Midbrain (tissue), 1 donor: ENCODE results near the gene SLX4IP.

Experiments used
- DNase-seq: peaks from one replicate; lab custom pipeline; 2025; lab: John Stamatoyannopoulos, UW

The SLX4IP gene

DNA sequence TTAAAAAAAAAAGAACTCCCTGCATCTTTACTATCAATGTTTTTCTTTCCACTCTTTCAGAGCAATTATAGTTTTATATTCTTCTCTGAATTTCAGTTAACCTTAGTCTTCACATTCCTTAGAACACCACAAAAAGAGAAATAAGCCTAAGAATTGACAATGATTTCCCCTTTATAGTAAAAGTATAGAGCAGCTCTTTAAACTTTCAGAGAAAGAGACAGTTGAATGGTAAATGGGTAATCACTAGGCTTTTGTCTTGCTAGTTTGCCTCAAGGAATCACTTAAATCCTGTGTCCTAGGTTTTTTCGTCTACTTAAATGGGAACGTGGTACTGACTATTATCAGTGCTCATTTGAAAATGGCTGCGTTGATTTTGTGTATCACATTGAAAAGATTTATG lies 31.8 kb downstream of the SLX4IP start:
- DNase-seq, result no peak

DNA sequence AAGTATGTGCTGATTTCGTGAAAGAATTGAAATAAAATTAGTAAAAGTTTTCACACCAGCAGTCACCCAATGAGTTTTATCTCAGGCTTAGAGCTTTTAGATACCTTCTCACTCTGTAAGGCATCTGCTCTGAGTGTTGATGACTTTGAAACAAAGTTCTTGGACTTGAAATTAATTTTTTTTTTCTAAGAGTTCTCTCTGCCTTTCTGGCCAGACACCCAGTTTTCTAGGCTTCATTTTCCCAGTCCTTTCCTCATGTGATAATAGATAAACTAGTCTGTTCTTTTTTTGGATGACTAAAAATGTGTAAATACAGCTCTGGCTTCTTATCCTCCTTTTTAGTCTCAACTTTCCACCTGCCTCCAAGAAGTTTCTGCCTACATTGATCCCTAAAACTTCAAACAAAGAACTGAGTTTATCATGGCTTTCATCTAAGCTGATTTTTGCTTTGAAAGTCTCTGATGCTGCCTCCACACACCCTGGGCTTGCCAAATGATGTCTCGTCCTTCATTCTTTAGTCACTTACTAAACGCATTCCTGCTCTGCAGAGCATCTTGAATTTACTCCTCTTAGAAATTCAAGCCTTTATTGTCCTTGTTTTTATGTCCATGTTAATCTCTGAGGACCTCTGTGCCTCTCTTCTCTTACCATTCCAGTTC lies 32.7 kb downstream of the SLX4IP start:
- no peak for DNase-seq

DNA sequence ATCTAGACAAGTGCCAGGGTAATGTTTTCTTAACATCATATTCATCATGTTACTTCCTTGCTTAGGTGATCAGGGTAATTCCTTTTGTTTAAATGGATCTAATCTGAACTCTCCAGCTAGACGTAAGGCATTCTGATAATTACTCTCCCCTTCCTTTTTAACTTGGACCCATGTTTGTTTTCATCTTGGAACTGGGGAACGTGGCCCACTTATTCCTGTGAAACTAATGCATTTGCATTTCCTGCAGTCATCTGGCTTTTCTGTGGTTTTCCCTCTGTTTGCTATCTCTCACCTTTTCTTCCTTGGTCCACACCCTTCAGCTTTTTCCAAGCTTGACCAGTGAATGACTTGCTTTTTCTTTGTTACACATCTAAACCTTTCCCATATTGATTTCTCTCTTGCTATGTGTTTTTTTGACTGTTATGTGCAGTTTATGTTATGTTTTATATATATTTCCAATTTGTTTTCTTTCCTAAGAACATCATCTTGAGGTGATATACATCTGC lies 33.3 kb downstream of the SLX4IP start:
- no peak for DNase-seq

DNA sequence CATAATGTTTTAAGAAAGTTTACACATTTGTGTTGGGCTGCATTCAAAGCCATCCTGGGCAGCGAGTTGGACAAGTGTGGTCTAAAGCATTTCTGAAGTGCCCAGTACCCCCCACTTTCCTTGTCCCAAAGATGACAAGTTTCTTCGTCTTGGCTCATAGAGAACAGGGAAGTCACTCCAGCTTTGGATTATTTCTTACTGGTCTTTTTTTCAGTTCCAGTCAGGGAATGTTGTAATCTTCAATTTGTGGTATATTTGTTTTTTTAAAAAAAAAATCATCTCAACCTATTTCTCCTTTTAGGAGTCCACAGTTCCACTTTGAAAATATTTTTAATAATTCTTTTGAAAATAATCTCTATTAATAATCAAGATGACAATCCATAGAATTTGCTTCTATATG lies 34.0 kb downstream of the SLX4IP start:
- no peak for DNase-seq

DNA sequence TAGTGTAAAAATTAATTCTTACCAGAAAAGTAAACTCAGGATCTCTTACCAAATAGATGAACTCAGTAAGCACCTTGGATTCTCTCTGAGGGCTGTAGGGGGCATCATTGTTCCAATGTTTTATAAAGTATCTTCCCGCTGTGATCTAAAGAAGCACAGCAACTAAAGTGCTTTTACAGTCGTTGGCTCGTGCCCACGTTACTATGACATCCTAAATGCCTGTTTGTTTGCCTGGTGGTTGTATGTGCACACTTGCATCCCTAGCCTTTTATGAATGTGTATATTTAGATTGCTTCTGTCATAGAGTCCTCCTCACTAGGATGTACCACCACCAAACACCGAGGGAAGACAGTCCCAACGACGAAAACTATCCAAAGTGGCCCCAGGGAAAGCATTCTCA lies 34.5 kb downstream of the SLX4IP start:
- peak; percentile 73 for DNase-seq

DNA sequence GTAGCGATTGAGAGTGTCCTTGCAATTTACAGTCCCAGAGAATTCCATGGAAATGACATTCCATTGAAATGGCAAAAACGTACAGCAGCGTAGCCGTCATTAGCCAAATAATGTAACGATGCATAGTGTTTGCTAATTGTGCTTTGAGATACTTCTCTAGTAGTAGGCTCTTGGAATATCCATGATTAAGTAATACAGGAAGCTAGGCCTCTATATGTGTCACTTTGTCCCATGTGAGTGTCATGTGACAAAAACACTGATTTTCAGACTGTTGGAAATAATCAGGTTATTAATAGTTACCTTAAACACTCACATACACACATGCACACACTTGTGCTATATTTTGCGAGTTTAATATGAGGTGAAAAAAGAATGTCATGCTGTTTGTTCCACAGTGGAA lies 35.2 kb downstream of the SLX4IP start:
- no peak for DNase-seq

DNA sequence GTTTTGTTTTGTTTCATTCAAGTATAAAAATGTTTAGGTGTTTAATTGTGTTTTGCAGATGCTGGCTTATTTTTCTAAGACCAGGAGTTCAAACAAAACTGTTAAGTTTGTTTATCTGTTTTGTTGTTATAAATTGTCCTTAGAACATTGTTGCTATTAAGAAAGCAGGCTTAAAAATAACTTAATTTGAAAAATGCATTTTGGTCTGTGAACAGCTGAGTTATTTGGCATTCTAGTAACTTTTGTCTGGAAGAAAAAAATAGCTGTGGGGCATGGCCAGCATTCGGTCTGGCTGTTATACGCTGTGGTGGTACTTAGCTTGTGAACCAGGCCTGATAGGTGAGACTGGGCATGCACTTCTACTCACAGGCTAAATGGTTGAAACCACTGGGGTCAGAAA lies 37.8 kb downstream of the SLX4IP start:
- DNase-seq, result no peak

DNA sequence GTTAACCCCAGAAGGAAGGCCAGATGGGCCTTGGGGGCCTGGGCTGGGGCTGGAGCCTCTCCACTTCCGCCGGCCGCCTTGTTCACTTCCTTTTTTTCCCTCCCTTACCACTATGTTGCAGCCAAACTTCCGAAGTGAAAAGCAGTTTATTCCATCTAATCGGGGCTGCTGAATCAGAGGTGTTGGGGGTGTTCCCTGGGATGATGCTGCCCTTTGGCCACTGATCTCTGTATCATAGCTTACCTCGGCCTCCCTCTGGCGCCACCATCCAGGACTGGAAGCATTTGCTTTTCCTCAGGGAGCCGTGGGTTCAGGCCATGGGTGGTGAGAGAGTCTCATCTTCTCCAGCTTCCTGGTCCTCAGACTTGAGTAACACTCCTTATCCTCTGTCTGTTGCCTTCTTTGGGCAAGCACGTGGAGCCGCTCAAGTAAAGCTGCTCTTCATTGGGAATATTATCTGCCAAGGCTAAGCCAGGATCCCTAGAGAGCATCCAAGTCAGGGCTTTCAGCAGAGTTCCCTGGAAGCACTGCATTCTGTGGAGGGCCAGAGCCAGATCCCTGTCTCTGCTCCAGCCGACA lies 39.6 kb downstream of the SLX4IP start:
- DNase-seq, result peak; percentile 8

DNA sequence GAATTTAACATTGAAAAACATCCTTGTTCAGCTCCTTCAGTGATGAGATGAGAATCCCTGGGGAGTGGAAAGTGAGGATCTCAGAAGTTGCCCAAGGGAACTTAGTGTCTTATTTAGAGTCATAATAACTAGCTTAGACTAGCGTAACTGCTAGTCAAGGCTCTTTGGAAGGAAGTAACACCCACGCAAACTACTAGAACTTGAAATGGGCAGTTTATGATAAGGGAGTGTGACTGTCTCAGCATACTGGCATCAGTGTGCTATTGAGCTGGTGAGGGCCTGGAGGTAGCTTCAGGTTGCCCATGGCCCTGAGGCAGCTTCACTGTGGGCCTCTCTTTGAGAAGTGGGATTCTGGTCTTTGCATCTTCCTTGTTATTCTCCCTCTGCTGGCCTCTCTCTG lies 40.1 kb downstream of the SLX4IP start:
- DNase-seq, result no peak

DNA sequence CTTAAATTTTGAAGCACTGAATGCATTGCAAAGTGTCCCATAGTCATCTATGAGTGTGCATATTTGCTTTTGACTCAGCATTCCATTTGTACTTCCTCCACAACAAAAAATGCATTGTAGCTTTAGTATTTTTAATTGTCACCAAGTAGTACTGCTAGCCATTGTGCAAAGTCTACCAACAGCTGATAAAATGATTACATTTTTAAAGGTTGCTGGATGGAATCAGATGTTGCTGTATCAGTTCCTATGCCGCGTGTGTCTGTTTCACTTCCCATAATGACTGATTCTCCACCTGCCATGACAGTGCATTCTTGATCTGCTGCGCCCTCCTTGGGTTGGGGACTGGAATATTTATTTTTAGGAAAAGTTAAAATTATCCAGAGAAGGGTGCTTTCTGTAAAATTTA lies 41.2 kb downstream of the SLX4IP start:
- DNase-seq, result peak; percentile 13

DNA sequence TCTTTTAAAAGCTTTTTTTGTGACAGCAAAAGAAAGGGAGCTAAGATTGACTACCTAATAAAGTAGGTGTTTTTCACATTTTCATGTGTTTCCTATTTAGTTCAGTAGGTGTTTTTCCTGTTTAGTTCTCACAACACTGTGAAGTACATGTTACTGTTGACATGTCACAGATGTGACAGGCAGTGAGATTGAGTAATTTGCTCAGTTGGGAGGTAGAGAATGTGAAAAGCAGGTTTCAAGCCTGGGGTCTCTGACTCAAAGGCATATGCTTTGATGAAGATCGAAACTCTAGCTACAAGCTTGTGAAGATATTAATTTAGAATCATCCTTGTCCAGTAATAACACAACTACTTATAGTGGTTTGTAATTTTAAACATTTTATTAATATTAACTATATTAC lies 43.1 kb downstream of the SLX4IP start:
- DNase-seq, result no peak

DNA sequence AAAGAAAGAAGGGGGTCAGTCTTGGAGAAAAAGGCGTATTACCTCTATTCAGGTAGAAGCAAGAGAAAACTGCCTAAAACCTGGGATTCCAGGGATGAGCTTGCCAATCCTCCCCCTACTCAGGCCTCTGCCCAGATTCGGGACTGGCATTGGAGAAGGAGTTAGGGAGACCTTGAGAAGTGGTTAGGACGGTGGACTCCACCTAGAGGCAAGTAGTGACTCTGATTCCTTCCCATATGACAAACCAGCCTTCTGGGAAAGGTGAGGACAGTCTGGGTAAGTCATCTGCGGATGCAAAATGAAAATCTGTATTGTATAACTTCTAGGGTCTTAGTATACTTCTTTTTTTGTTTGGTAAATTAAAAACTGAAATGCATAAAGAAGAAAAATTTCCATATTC lies 43.8 kb downstream of the SLX4IP start:
- no peak for DNase-seq

DNA sequence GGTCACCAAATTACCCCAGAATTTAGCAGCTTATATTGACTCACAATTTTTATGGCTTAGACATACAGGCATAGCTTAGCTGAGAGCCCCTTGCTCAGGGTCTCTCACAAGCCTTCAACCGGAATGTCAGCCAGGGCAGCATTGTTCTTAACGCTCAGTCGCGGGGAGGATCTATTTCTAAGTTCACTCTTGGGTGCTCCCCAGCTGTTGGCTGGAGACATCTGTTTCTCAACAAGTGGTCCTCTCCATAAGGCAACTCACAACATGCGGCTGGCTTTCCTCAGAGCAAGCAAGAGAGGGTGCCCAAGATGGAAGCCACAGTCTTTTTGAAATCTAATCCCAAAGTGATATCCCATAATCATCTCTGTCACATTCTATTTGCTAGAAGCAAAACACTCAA lies 46.6 kb downstream of the SLX4IP start:
- no peak for DNase-seq

DNA sequence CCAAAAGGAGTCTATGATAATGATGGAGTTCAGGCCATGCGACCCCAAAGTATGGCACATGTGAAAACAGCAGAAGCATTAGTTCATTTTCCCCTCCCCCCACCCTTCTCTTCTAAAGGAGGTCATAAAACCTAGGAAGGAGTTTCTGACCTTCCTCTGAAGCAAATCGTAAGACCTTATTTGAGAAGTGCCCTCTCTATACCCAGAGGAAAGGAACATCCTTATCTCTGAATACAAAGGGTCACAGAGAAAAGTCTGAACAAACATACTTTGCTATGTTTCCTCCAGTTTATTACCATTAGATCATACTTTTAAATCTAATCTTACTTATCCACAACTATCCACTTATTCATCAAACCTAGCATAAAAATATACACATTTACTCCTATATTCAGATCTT lies 48.6 kb downstream of the SLX4IP start:
- DNase-seq, result no peak

DNA sequence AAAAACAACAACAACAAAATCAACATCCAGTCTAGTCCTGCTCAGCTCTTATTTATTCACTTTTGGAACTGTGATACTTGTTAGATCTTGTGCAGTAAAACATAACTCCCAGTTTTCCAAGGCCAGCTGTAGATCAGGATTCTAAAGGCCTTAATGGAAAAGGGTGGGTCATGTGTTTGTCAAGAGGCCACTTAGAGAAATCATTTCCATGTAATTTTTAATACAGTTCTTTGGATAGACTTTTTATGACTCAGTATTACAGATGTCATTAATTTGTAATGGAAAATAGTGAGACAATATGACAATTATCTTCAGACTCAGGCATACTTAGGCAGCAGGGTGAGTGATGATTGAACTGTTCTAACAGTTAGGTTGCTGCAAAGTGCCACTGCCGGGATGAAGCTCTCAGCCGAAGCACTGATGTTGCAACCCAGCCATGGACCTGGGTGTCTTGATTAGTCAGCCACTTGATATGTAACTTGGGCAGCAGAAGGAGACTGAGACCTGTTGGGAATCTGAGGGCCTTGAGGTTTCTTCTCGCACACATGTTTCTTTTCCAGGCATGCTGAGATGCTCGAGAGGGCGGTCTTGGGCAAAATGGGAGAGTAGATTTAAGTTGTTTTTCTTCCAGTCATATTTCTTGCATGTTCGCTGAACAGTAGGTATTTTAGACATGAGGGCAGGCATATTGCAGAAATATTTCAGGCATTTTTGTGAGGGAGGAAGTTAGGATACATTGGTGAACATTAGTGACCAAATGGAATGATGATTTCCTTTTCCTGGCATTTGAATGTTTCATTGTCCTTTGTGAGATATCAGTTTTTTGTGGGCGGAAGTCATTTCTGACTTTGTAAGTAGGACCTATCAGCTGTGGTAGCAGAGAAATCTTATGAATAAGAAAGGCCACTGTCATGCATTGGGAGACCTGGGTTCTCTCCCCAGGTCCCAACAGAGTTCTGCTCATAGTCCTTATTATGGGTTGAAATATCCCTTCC lies 52.3 kb downstream of the SLX4IP start:
- no peak for DNase-seq

DNA sequence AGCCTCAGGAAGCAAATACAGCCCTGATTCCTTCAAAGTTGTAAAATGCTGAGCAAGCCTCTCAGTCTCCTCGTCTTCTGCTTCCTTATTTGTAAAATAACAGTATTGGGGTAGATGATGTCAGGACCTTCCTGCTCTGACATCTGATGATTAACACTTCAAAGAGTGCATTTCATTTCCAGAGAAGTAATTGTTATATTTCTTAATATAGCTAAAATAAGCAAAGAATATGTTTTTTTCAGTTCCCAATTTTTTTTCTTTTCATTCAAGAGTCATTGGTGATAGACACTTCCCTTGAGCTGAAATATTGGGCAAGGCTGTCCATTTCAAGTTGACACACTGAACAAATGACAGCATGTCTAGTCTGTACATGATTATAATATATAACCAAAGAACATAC lies 53.4 kb downstream of the SLX4IP start:
- DNase-seq, result no peak

DNA sequence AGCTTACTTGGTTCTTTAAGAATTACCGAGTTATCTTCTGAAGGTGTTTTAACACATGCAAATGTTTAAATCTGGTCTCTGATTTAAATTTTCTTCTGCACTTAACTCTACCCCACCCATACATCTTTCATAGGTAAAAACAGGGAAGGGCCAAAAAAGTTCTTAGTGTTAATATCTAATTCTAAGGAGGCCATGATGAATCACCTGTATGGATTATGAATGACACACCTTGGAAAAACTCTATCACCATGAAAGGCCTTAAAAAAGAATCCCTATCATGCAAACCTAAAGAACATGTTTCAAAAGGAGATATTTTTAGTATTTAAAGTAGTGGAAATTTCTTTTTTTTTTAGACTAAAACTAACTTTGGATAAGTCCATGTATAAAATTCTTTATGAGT lies 54.7 kb downstream of the SLX4IP start:
- DNase-seq, result no peak

DNA sequence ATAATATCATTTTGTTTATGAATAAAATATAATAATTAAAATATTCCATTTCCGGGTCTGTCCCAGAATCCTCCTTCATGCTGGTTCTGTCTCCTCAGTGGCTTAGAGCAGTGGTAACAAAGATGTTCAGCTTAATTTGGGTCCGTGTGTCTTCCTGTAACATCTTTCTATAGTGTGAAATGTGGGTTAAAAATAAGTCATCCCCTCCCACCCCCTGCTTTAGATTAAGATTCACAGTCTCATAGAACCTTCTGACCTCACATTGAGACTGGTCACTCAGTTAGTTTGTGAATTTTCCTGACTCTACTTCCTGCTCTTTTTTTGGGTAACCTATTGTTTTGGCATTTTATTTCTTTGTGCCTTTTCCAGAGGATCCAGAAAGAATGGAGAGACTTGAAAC lies 55.2 kb downstream of the SLX4IP start:
- no peak for DNase-seq

DNA sequence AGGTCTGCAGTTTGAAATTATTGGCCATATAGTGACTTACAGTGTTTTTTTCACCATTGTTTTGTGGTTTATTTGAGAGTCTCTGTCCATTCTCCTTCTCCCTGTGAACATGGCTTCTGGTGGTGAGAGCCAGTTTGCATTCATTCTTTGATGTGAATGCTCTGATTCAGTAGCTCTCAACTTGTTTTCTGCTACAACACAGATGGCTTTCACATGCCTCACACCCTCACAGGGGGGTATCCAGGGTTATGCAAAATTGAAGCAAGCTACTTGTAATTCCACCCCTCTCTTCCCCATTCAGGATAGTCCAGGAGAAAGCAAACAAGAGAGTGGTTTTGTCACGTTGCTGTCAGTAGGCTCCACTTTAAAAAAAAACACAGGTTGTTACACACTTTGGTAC lies 55.6 kb downstream of the SLX4IP start:
- DNase-seq, result peak; percentile 65

DNA sequence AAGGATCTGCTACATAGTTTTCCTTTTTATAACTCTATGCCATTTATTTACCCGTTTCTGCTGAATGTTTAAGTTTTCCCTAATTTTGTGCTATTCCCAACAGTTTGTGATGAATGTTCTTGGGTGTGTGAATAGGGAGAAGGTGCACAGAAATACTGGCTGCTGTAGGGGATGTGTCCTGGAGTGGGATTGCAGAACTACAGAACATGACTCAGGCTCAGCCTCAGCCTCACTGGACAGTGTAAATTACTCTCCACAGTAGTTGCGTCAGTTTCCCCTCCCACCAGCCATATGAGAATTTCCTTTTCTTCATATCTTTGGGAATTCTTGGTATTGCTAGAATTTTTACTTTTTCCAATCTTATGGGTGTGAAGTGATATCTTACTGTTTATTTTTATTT lies 57.0 kb downstream of the SLX4IP start:
- DNase-seq, result no peak

DNA sequence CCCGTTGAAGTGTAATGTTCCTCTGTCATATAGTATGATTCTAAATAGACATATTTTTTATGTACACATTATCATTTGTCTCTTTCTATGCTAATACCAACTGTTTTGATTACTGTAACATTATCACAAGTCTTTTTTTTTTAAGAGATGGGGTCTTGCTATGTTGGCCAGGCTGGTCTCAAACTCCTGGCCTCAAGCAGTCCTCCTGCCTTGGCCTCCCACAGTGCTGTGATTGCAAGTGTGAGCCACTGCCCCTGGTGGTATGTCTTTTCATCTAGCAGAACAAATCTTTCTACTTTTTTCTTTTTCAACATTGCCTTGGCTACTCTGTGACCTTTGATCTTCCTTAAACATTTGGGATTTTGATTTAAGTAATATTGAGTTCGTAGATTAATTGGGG lies 57.7 kb downstream of the SLX4IP start:
- DNase-seq, result no peak

DNA sequence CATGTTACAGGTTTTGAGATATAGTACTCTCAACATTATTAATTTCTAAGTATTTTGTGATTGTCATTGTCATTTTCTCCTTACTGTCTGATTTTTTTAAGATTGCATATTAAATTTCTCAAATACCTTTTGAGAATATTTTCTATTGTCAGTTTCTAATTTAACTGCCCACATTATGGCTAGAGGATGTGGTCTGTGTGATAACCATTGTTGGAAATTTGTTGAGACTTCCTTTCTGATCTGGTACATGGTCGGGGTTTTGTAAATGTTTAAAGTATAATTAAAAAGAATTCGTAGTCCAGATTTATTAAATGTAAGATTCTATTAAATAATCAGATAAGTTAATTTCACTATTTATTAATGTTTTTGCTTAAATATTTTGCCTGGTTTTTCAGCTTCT lies 60.1 kb downstream of the SLX4IP start:
- no peak for DNase-seq

DNA sequence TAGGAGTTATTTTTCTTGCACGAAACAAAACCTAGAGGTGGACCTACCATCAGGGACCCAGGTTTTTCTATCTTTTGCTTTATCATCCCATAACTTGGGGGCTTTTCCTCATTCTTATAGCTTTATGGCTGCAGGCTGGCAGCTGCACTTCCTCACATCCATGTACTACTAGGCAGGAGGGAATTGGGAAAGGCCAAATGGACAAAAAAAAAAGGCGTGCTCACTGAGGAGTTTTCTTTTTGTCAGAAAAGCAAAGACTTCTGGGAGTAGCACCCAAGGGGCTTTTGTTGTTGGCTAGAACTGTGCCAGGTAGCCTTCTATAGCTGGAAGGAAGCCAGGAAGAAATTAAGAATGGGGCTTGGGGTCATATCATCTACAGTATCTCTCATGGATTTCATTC lies 61.4 kb downstream of the SLX4IP start:
- DNase-seq, result no peak
